ENCODE measurements around the gene PINLYP.

- TF ChIP-seq POLR2A (IDR thresholded peaks at IDR 0.05) (no peak), CTCF (IDR thresholded peaks at IDR 0.05) (no peak), POLR2AphosphoS5 (IDR thresholded peaks at IDR 0.05) (no peak), EP300 (IDR thresholded peaks at IDR 0.05) (no peak)
Measured at GRCh38 chr19:43609872-43610271, 34.3 kb downstream of the PINLYP start.

Data from gastroesophageal sphincter (tissue), 3 donors.